Activated CD8-positive, alpha-beta memory T cell treated with anti-CD3 and anti-CD28 coated beads, Interleukin-2, amount 50 U/mL, for 24 hours (primary cell): ENCODE measurements around the gene UNC119B.

Source experiments
- DNase-seq: peaks from one replicate; pipeline ENCODE4 v3.0.0-alpha.2; 2020; ENCODE audit errors: extremely low read depth

Gene UNC119B

DNA sequence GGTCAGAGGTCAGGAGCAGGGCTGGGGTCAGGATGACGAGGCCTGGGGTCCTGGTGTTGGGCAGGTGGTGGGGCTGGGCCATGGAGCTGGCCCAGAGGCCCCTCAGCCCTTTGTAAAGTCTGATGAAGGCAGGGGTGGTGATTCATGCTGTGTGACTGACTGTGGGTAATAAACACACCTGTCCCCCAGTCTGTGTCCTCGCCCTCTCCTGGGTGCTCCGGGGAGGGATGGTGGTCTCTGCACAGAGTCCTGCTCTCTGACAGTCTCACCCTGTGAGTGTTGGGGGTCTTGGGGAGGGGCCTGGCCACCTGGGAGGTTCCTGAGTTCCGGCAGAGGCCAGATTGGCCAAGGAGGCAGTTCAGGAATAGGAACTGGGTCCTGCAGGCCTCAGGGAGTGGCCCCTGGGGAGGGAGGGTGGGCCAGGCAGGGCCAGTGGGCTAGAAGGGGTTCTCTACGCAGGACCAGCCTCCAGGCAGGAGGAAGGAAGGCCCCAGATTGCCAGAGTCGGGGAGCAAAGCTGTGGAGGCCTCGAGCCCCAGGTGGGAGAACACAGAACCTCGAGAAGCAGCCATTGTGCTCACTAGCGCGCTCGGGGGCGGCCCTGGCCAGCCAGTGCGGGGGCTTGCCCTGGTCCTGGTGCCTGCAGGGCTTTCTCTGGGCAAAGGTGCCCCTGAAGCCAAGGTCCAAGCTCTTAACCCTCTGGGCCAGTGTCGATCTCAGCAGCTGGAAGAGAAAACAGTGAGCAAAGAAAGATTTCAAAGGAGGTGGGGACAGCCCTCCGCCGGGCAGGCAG lies 29.8 kb downstream of the UNC119B start:
- no peak for DNase-seq

DNA sequence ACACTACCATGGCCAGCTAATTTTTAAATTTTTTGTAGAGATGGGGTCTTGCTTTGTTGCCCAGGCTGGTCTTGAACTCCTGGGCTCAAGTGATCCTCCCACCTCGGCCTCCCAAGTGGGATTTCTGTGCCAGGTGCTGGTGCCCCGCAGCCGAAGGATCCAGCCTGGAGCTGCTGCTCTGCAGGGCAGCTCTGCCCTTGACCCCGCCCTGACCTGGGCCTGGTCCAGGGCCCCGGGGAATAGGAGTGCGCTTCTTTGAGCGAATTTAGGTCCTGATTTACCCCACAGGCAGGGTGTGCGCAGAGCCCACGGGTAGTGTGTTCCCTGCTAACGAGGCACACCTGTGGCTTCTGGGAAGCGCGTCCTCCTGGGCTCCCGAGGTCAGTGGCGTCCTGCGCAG lies 30.6 kb downstream of the UNC119B start:
- no peak for DNase-seq

DNA sequence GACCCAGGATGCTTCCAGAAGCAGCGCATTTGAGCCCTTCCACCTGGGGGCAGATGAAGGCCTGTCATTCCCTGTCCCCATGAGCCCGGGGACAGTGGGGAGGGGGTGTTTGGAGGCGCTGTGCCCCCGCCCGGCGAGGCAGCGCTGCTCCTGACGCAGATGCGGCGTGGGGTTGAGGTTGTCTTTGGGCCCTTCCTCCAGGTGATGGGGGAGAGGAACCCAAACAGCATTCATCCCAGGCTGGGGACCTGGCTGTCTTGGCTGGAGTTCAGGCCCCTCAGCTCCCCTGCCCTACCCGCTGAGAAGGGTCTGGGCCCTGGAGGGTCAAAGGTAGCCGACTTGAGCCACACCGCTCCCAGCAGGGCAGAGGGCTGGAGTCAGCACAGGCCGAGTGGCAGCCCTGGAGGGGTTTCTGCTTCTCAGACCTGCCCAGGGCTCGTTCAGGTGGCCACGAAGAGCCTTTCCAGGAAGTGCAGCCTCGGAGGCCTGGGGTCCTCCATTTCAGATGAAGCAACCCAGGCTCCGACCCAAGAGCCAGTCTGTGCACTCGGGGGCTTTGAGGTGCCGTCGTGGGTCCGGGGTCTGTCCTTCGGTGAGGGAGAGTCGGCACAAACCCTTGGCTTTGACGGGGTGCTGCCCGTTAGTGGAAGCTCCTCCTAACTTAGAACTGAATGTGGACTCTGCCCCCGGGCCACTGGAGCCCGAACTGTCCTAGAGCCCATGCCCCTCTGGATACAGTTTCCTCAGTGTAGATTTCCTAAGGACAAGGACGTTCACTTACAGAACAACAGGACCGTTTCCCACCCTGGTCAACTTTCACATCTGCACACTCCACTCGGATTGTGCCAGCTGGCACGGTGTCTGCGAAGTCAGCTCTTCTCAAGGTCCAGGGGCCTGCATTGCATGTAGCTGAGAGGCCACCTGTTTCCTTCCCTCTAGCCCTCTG lies 31.5 kb downstream of the UNC119B start:
- no peak for DNase-seq

DNA sequence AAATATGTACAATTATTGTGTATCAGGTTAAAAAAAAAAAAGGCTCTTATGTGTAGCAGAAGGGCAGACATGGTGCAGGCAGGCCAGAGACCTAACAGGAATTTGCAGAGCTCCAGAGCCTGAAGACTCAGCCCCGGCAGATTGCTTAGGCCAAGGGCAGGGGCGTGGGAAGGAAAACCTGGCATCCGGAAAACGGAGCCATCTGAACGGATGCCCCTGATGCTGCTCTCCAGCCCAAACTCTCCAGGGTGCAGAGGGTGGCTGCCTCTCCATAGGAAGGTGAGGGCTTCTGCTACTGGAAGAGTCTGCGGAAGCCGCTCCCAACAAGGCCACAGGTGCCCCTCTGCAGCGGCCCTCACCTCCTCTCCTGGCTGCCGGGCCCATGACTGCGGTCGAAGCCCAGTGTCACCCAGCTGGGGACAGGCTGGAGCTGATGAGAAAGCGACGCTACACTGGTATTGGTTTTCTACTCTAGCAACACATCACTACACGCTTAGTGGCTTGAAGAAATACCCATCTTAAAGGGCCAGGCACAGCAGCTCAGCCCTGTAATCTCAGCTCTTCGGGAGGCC lies 34.8 kb downstream of the UNC119B start:
- no peak for DNase-seq

DNA sequence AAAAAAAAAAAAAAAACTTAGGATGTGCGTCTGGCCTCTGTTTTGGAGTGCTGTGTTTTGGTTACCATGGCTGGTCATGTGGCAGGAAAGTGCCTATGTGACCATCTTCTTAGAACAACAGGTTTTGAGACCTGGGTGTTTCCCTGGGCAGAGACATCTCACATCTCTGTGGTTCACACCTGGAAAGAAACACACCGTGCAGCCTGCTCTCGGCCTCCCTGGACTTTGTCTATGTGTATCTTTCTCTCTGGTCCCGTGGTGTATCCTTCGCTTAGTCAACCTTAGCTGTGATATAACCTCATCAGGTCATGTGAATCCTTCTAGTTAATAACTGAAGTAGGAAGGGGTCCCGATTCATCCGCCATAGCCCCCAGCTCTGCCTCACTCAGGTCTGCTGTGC lies 38.0 kb downstream of the UNC119B start:
- no peak for DNase-seq

DNA sequence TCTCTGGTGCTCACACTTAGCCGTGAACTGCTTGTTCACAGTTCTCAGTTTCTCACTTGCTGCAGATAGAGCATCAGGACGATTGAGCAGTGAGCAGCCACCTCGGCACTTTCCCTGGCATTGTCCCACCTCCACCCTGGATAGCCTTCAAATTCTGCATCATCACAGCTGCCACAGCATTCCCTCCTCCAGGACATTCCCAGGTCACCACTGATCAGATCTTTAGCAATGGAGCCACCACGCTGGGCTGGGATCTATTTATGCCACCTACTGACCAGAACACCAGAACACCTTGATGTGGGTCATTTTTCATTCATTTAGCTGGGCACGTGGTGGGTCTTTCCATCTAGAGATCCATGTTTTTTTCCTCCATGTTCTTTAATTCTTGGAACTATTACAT lies 39.0 kb downstream of the UNC119B start:
- DNase-seq: no peak

DNA sequence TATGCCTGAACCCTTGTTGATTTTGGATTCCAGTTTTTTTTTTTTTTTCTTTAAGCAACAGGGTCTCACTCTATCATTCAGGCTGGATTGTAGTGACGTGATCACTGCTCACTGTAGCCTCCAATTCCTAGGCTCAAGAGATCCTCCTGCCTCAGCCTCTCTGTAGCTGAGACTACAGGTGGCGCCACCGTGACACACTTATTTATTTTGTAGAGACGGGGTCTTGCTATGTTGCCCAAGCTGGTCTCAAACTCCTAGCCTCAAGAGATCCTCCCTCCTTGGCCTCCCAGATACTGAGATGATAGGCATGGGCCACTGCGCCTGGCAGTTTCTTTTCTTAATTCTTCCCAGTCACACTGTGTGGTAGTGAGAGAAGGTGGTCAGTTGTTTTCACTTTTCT lies 40.5 kb downstream of the UNC119B start:
- no peak for DNase-seq

DNA sequence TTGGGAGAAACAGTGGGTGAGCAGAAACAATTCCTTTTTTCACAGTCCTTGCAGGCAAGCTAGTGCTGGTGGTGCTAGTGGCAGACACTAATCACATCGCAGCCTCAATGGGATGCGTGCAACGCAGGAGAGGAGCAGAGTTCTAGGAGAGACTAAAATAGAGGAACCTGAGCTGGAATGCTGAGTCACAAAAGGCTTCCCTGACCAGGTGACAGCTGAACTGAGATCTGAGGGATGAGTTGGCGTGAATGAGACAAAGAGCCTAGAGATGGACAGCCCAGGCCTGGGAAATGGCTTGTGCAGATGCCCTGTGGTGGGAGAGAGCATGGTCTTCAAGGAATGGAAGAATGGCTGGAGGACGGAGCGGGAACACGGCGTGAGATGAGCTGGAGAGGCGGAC lies 41.1 kb downstream of the UNC119B start:
- no peak for DNase-seq

DNA sequence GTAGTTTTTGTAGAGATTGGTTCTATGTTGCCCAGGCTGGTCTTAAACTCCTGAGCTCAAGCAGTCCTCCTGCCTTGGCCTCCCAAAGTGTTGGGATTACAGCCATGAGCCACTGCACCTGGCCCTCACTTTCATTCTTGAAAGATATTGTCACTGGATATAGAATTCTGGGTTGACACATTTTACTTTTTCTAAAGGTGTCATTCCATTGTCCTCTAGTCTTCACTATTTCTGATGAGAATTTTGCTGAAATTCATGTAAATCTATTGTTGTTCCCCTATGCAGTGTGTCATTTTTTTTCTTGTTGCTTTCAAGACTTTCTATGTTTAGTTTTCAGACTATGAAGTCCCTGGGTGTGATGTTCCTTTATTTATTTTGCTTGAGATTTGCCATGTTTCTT lies 44.5 kb downstream of the UNC119B start:
- DNase-seq: no peak

DNA sequence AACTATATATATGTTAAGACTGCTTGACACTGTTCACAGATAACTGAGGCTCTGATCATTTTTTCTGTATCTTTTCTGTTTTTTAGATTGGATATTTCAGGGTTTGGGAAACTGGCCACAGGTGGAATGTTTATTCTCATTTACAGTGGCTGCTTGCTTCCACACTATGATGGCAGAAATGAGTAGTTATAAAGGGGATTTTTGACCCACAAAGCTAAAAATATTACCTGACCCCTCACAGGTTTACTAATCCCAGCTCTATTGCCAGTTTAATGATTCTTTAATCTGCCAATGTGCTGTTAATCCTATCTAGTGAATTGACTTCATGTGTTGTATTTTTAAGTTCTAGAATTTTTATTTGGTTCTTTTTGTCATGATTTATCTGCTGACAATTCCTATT lies 45.0 kb downstream of the UNC119B start:
- DNase-seq: no peak

DNA sequence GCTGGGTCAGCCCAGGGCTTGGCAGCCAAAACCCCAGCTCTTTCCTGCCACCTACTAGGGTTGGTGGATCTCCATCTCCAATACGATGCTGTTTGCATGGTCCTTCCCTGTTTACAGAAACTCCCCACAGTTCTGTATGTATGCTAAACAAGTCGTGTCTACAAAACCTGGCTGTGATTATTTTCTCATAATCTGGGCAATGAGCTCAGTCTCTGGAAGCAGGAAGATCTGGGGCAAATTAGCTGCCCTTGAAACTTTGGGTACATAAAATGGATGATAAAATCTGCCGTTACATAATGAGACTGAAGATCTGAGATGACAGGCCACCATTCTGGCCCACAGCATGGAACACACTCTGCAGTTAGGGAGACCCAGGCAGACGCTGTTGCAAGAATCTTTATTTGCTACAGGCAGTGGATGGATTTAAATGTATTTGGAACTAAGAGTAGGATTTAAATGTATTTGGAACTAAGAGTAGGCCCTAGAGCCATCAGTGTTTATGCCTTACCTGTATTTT lies 47.0 kb downstream of the UNC119B start:
- DNase-seq: no peak

DNA sequence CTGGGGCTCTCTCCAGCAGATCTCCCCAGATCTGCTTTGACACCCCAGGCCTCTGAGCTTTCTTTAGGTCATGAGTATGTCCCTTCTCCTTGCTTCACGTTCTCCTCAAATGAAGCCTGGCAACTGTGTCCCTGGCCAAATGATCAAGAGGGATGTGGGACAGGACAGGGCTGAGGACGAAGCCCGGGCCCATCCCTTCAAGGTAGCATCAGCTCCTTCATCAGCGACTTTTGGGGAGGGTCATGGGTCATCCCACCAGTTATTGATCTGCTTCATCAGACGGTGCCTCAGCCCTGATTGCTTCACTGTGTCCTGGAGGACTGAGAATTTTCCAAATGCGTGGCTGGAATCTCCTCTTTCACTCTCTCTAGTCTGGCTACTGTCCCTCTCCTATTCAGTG lies 47.7 kb downstream of the UNC119B start:
- no peak for DNase-seq

DNA sequence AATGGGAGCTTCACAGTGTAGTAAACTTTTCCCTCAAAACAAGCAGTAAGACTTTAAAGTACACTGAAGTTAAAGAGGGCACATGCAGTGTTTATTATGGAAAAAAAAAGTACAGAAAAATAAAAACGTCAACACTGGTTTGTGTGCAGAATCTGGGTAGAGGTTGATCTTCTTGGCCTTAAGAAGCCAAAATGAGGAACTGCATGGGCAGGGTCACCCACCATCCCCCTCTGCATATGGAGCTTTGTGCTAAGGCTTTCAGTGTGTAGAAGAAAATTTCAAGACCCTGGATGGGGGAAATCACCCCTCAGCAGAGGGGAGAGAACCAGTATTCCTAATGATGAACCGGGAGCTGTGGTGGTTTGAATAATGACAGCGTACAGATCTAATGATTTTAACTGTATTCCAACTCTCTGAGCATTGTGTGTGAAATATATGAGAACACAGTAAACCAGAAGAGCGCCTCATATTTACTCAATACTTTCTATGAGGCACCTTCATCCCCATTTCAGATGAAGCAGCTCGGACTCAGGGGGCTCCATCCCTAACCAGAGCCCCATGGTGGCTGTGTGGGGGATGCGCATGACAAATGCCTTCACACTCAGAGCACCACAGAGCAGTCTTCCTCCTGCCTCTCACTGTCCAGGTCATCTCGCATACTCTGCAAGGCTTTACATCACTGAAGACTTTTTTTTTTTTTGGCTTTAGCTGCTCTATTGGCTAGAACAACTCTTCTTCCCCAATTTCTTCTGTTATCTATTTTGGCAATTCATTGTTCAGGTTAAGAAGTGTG lies 48.7 kb downstream of the UNC119B start:
- no peak for DNase-seq

DNA sequence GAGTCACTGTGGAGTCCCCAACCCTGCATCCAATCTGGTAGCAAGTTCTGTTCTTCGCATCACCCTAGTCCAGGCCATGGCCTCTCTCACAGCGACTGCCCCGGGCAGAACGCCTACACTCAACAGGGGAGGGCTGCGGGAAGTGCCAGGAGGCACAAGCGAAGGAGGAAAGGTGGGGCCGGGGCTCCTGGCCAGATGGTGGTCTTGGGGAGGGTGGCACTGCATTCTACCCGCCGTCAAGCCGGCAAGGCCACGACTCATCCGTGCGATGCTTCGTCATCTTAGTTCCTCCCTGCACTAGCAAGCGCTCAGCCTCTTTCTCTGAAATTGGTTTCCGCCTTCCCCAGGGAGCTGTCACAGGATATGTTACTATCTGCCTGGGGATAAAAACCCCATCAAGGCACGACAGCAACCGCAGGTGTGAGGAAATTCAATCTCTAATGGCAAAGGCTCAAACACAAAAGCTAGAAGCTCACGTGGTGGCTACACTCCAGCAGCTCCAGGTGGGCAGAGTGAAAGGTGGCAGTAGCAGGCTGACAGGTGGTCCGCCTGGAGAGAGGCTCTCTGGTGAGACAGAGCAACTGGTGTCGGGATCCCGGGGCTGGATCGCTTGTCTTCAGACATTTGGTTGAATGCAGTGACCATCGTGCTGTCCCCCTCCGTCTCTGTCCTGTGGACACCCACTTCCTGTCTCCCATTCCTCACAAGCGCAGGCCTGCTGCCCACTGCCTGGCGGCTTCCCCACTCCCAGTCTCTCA lies 49.5 kb downstream of the UNC119B start:
- DNase-seq: no peak

DNA sequence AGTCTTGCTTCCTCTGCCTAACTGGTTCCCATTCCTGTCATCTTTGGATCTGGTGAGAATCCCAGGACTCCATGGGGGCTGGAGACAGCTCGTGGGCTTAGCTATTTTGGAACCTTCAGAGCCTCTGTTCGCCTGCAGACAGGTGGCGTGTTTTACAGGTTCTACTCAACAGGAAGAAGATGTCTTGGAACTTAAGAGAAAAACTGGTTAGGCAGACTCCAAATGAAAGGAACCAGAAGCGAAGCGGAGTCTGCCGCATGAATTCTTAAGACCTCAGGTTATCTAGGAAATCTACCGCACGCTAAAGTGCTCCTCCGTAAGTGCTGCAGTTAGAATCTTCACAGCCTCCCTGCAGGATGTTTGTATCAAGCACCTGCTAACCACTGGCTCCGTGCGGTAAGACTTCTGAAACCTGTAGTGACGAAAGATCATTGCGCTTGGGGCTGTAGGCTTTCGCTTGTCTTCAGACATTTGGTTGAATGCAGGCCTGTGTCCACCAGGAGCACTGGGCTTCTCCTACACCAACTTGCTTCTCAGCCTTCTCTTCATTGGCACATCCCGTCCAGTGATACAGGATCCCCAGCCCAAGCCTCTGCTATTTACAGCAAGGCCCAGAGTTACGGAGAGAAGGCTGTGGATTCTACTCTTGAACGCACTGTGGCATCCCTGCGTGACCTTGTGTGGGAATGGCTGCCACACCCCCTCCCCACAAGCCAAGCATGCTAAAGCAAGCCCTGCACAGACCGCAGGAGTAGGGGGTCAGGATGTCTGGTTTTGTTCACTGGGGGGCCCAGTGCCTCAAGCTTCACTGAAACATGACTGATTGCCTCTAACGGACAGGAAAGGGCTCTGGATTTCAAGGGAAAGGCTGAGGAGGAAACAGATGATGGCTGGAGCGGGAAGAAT lies 50.3 kb downstream of the UNC119B start:
- DNase-seq: no peak

DNA sequence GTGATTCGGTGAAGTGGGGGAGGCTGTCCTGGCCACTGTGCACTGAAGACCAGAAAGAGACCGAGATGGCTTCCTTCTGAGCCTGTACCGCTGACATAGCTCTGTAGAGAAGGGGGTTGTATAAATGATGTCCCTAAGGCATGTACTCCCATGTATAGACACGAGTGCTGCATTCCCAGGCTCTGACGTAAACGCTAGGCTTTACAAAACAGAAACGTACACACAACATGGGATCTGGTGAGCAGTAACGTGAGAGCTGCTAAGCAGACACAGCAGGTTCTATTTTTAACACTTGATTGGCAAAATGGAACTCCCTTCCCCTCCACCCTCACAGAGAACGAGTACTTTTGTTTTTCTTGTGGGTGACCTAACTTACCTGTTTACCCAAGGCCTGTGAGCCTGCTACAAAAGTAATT lies 51.3 kb downstream of the UNC119B start:
- DNase-seq: no peak

DNA sequence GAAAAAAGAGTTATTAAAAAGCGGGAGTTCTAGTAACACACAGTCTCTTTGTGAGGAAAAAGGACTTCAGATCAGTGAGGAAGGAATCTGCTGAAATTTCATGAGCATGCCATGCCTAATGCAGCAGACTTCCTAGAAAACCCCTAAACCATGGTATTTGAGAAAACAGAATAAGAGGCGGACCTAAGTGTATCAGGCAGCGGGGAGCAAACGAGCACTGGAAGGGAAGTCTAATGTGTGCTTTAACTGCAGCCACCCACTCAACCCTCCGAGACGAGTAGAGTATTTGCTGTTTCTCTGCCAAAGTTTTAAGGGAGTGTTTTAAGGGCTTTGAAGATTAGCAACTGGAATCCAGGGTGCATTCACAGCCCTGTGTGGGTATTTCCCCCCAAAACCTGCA lies 51.8 kb downstream of the UNC119B start:
- DNase-seq: no peak

DNA sequence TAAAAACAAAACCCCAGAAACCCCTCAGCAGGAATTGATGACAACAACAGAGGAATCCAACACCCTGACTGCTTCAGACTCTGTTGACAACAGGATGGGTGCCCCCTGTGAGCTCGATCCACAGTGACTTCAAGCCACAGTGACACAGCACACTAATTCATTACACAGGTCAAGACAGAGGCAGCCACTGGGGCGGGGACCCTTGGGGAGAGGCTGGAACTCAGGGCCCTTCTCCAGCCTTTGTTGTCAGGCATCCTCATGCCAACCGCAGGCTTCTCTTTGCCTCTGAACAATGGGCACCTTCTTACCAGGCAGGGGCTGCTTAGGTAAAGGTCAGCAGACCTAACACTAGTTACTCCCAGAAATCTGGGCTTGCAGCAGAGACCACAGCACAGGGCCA lies 53.0 kb downstream of the UNC119B start:
- DNase-seq: no peak

DNA sequence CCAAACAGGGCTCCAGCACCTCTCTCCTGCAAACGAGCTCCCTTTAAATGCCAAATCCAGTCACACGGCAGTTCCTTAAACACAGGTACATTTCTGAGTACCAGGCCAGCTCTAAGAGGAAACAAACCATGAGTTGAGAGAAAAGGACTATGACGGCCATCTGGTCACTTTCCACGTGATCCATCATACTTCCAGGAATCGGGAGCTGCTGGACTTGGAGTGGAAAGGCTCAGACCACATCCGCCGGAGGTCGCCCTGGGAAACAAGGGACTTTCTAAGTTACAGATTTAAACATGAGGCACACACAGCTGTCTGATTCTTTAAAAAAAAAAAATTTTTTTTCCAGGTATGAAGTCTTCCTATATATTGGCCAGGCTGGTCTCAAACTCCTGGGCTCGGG lies 54.6 kb downstream of the UNC119B start:
- DNase-seq: no peak

DNA sequence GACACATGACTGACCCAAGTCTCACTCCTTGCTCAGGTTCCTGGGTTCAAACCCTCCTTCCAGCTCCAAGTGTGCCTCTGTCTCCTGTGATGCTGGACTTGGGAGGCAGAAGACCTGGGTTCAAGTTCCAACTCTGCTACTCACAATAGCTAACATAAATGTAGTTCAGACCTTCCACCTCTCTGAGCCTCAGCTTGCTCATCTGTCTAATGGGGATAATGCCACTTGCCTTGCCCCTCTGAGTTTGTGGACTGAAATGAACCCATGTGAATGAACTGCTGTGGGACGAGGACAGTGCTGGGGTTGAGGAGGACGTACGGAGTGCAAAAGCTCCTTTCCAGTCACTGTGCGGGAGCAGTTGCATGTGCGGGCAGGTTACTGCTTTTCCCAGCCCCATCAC lies 56.3 kb downstream of the UNC119B start:
- no peak for DNase-seq
